KMS-11 (cell line): Measurements from ENCODE around the gene SEBOX.

Experiments
- H2AFZ ChIP-seq: fragments of 200-600 bp; sonication (generic); 2 replicates; pipeline ENCODE4 v1.6.1; 2016; ENCODE audit warnings: antibody characterized with exemption, mixed run types, low read depth
- H3K27ac ChIP-seq: fragments of 200-600 bp; sonication (generic); 2 replicates; pipeline ENCODE4 v1.6.1; 2016; ENCODE audit warnings: mild to moderate bottlenecking, mixed run types
- H3K27me3 ChIP-seq: fragments of 200-600 bp; sonication (generic); 2 replicates; pipeline ENCODE4 v1.6.1; 2017; ENCODE audit warnings: mild to moderate bottlenecking, low read depth, mixed run types, moderate library complexity; ENCODE audit not compliant: insufficient read depth
- H3K36me3 ChIP-seq: fragments of 200-600 bp; sonication (generic); 2 replicates; pipeline ENCODE4 v1.6.1; 2017; ENCODE audit warnings: mild to moderate bottlenecking, mixed run types; ENCODE audit not compliant: insufficient read depth
- H3K4me1 ChIP-seq: fragments of 200-600 bp; sonication (generic); 2 replicates; pipeline ENCODE4 v1.6.1; 2016; ENCODE audit warnings: mild to moderate bottlenecking, low read depth, mixed run types; ENCODE audit not compliant: poor library complexity, severe bottlenecking
- H3K4me2 ChIP-seq: fragments of 200-600 bp; sonication (generic); 2 replicates; pipeline ENCODE4 v1.7.0; 2016; ENCODE audit warnings: mild to moderate bottlenecking, mixed run types
- H3K4me3 ChIP-seq: fragments of 200-600 bp; sonication (generic); IDR thresholded peaks from 2 replicates; pipeline ENCODE4 v1.6.1; 2017; ENCODE audit warnings: low read depth, low read length, mixed read lengths; ENCODE audit not compliant: insufficient read depth
- H3K79me2 ChIP-seq: fragments of 200-600 bp; sonication (generic); 2 replicates; pipeline ENCODE4 v1.6.1; 2016; ENCODE audit warnings: low read depth, mixed run types; ENCODE audit not compliant: insufficient read depth
- H3K9ac ChIP-seq: fragments of 200-600 bp; sonication (generic); 2 replicates; pipeline ENCODE4 v1.6.1; 2016; ENCODE audit warnings: mild to moderate bottlenecking, mixed run types
- H4K20me1 ChIP-seq: fragments of 200-600 bp; sonication (generic); 2 replicates; pipeline ENCODE4 v1.6.1; 2016; ENCODE audit warnings: mild to moderate bottlenecking, mixed run types; ENCODE audit not compliant: insufficient read depth
- CTCF ChIP-seq: fragments of 200-600 bp; sonication (generic); conservative IDR thresholded peaks from 2 replicates; pipeline ENCODE4 v1.6.1; 2017; ENCODE audit warnings: low read depth, mild to moderate bottlenecking, antibody characterized with exemption, low read length, moderate library complexity, mixed read lengths

Gene SEBOX

GRCh38 chr17:28331891-28332420, 33.0 kb downstream of the SEBOX start:
- Histone ChIP-seq H3K36me3 (0 out of 2 replicates have a peak, but pooled peaks cover 3% of the 10 kb centered on the region), H2AFZ (no peak overlapping the region), H4K20me1 (no peaks in the 10 kb centered on the region), H3K4me3 (no peak overlapping the region), H3K9ac (no peak overlapping the region), H3K27ac (no peak overlapping the region), H3K79me2 (no peaks in the 10 kb centered on the region; the same call in 1 of the 2 replicates), H3K4me2 (no peak overlapping the region), H3K4me1 (peaks cover 14% of the 10 kb centered on the region), H3K27me3 (no peaks in the 10 kb centered on the region)
- TF ChIP-seq CTCF = no peak

- peaks cover 7% of the 10 kb centered on the region for H3K4me1 ChIP-seq
- no peak overlapping the region for H3K4me3 ChIP-seq
- no peaks in the 10 kb centered on the region for H4K20me1 ChIP-seq
- H3K79me2 ChIP-seq = peaks cover 8% of the 10 kb centered on the region; the same call in 1 of the 2 replicates
- TF ChIP-seq CTCF = no peak
- H3K27me3 ChIP-seq = no peaks in the 10 kb centered on the region
- no peak overlapping the region for H2AFZ ChIP-seq
- H3K36me3 ChIP-seq = peaks cover 3% of the 10 kb centered on the region; the same call in 1 of the 2 replicates
- no peak overlapping the region for H3K4me2 ChIP-seq
- no peak overlapping the region for H3K27ac ChIP-seq
- no peak overlapping the region for H3K9ac ChIP-seq
These were observed 34.3 kb downstream of the SEBOX start for GRCh38 chr17:28330671-28331070.

DNA sequence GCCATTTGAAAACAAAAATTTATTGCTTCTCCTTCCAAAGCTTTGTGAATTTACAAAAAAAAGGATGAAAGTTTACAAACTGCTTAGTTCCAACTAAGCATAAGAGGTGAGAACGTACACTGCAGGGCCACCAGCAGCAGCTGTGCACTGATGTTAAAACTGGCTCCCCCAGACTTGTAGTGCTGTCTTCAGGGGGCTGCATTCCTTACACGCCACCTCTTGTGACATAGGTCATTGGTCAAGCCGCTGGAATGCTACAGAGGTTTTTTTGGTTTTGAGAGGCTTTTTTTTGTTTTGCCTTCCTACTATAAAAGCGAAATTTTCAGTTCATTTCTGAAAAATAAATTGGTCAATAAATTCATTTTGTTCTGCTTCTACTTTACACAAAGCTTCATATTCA, 36.7 kb downstream of the SEBOX start:
- no peak overlapping the region for H3K4me3 ChIP-seq
- no peak overlapping the region for H3K4me2 ChIP-seq
- peaks cover 30% of the 10 kb centered on the region for H3K79me2 ChIP-seq
- H3K36me3 ChIP-seq = peaks cover 3% of the 10 kb centered on the region; the same call in 1 of the 2 replicates
- no peak for TF ChIP-seq CTCF
- H3K9ac ChIP-seq = no peak overlapping the region
- no peaks in the 10 kb centered on the region for H3K27me3 ChIP-seq
- H3K27ac ChIP-seq = no peak overlapping the region
- 0 out of 2 replicates have a peak, but pooled peaks cover 8% of the 10 kb centered on the region for H4K20me1 ChIP-seq
- no peaks in the 10 kb centered on the region for H3K4me1 ChIP-seq
- H2AFZ ChIP-seq = no peak overlapping the region

- H3K9ac ChIP-seq = no peak overlapping the region
- no peak overlapping the region for H2AFZ ChIP-seq
- H3K4me2 ChIP-seq = no peak overlapping the region
- no peak for TF ChIP-seq CTCF
- H3K4me3 ChIP-seq = no peak overlapping the region
- no peaks in the 10 kb centered on the region for H3K27me3 ChIP-seq
- H3K27ac ChIP-seq = no peak overlapping the region
- H3K79me2 ChIP-seq = peaks cover 36% of the 10 kb centered on the region
- peaks cover 3% of the 10 kb centered on the region; the same call in 1 of the 2 replicates for H3K36me3 ChIP-seq
- no peaks in the 10 kb centered on the region for H3K4me1 ChIP-seq
- H4K20me1 ChIP-seq = 0 out of 2 replicates have a peak, but pooled peaks cover 8% of the 10 kb centered on the region
These were observed 37.3 kb downstream of the SEBOX start for GRCh38 chr17:28327709-28328108.
